ENCODE measurements around the gene ZSWIM1.

Gene ZSWIM1

GRCh38 chr20:45911486-45912343 lies 30.7 kb downstream of the ZSWIM1 start, which contains the start of gene PLTP:
TSS of gene PLTP (minus strand) at chr20:45912155. CDS start at chr20:45911452, 703 bp downstream.
- DNase-seq = peak; percentile 77 to 88
- Histone ChIP-seq H3K36me3 (no peaks in the 10 kb centered on the region), H3K27me3 (peaks cover 0 to 13% of the 10 kb centered on the region in 2 donors), H3K4me1 (peaks cover 0 to 20% (median 20%) of the 10 kb centered on the region in 4 donors), H3K4me3 (peak within 1 kb of the TSS; percentile 50 to 58), H3K27ac (peak within 1 kb of the TSS; percentile 38 to 72), H3K9me3 (no peaks in the 10 kb centered on the region)
- intact Hi-C loops (cut with DNase I; ENCODE audit: low total_unique reads) = no loop called here
- TF ChIP-seq, protein P1, sequence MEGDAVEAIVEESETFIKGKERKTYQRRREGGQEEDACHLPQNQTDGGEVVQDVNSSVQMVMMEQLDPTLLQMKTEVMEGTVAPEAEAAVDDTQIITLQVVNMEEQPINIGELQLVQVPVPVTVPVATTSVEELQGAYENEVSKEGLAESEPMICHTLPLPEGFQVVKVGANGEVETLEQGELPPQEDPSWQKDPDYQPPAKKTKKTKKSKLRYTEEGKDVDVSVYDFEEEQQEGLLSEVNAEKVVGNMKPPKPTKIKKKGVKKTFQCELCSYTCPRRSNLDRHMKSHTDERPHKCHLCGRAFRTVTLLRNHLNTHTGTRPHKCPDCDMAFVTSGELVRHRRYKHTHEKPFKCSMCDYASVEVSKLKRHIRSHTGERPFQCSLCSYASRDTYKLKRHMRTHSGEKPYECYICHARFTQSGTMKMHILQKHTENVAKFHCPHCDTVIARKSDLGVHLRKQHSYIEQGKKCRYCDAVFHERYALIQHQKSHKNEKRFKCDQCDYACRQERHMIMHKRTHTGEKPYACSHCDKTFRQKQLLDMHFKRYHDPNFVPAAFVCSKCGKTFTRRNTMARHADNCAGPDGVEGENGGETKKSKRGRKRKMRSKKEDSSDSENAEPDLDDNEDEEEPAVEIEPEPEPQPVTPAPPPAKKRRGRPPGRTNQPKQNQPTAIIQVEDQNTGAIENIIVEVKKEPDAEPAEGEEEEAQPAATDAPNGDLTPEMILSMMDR (IDR thresholded peaks at IDR 0.05) = no peak

DNA sequence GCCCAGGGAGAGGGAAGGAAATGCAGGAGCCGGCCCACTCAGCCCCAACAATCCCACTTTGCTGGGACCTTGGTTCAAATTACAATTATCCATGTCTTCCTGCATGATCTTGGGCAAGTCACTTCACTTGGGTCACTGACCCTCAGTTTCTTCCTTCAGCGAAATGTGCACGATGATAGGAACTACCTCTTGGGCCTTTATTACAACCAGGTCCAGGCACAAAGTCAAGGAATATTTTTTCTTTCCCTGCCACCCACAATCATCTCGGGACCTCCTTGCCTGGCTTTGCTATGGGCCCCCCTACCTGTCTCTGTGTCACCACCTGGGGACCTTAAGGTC lies 31.3 kb downstream of the ZSWIM1 start:
- peaks cover 0 to 20% (median 20%) of the 10 kb centered on the region in 4 donors for H3K4me1 ChIP-seq

DNA sequence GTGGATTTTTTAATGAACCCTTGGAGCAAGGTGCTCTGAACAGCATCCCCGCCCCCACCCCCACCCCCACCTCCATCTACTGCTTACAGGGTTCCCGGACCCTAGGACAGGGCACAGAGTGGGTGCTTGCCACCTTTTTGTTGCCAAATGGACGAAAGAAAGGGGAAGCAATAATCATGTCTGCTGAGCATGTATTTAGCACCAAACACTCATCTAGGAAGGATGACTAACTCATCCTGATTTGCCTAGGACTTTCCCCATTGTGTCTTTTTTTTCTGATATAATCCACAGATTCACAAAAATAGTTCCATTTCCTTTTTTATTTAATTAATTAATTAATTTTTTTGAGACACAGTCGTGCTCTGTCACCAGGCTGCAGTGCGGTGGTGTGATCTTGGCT lies 32.1 kb downstream of the ZSWIM1 start:
- Histone ChIP-seq H3K4me1 (peaks cover 0 to 24% (median 20%) of the 10 kb centered on the region in 4 donors), H3K4me3 (no peak overlapping the region), H3K9me3 (no peaks in the 10 kb centered on the region), H3K27me3 (peaks cover 0 to 13% of the 10 kb centered on the region in 2 donors), H3K36me3 (no peaks in the 10 kb centered on the region), H3K27ac (no peak overlapping the region)
- intact Hi-C loops (cut with DNase I; ENCODE audit: low total_unique reads) = no loop called here
- TF ChIP-seq, protein P1 (IDR thresholded peaks at IDR 0.05) = no peak
- no peak for DNase-seq

More for the DNA sequence above, 31.3 kb downstream of the ZSWIM1 start:
- TF ChIP-seq, protein P1 (IDR thresholded peaks at IDR 0.05) = no peak
- intact Hi-C loops (cut with DNase I; ENCODE audit: low total_unique reads) = no loop called here
- no peak for DNase-seq
- peak overlapping the region; percentile 34 to 72 for H3K27ac ChIP-seq
- H3K27me3 ChIP-seq = peaks cover 0 to 13% of the 10 kb centered on the region in 2 donors
- no peaks in the 10 kb centered on the region for H3K36me3 ChIP-seq
- no peaks in the 10 kb centered on the region for H3K9me3 ChIP-seq
- peak overlapping the region; percentile 50 to 58 for H3K4me3 ChIP-seq

DNA sequence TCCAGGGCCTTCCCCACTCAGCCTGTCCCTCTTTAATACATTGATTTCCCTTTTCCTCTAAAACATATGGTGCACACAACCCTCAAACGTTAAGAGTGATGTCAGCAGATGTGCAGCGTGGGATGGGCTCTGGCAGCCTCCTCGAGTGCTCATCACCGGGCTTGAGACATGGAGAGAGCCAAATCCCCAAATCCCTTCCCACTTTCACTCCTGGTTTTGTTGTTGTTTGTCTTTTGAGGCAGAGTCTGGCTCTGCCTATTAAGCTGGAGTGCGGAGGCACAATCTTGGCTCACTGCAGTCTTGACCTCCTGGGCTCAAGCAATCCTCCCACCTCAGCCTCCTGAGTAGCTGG lies 36.7 kb downstream of the ZSWIM1 start:
- Histone ChIP-seq H3K27ac (peak overlapping the region in 1 of 2 donors; percentile 32), H3K4me3 (no peak overlapping the region), H3K27me3 (peaks cover 0 to 19% of the 10 kb centered on the region in 2 donors), H3K9me3 (no peaks in the 10 kb centered on the region), H3K4me1 (peaks cover 0 to 30% (median 7%) of the 10 kb centered on the region in 4 donors), H3K36me3 (no peaks in the 10 kb centered on the region)
- intact Hi-C loops (cut with DNase I; ENCODE audit: low total_unique reads) = no loop called here
- no peak for DNase-seq
- TF ChIP-seq, protein P1 (IDR thresholded peaks at IDR 0.05) = no peak

DNA sequence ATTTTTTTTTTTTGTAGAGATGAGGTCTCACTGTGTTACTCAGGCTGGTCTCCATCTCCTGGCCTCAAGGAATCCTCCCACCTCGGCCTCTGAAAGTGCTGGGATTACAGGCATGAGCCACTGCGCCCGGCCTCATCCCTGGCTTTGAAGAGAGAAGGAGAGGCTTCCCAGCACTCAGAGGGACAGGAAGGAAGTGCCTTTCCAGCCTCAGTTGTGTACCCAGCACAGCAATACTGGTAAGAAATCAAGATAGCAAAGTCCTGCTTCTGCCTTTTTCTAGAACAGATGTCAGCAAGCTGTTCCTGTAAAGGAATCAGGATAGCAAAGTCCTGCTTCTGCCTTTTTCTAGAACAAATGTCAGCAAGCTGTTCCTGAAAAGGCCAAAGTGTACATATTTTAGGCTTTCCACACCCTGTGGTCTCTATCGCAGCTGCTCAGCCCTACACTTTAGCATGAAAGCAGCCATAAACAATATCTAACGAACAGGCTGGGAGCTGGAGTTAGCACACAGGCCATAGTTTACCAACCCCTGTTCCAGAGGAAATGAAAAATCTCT lies 37.2 kb downstream of the ZSWIM1 start:
- Histone ChIP-seq H3K36me3 (no peaks in the 10 kb centered on the region), H3K4me1 (peaks cover 0 to 28% (median 5%) of the 10 kb centered on the region in 4 donors), H3K27ac (peak overlapping the region; percentile 10 to 32), H3K9me3 (no peaks in the 10 kb centered on the region), H3K4me3 (no peak overlapping the region), H3K27me3 (peaks cover 0 to 14% of the 10 kb centered on the region in 2 donors)
- no peak for DNase-seq
- TF ChIP-seq, protein P1 (IDR thresholded peaks at IDR 0.05) = no peak
- intact Hi-C loops (cut with DNase I; ENCODE audit: low total_unique reads) = no loop called here
